Measurements from ENCODE around the gene CRIP3.

DNA sequence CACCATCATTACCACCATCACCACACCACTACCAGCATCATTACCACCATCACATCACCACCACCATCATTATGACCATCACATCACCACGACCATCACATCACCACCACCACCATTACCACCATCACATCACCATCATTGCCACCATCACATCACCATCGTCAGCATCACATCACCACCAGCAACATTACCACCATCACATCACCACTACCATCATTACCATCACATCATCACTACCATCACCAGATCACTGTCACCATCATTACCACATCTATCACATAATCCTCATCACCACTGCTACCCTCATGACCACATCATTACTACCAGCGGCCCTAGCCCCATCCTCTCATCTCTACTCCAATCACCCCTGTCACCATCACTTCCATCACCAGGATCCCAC, 14.1 kb downstream of the CRIP3 start:
- TF ChIP-seq, protein P1, sequence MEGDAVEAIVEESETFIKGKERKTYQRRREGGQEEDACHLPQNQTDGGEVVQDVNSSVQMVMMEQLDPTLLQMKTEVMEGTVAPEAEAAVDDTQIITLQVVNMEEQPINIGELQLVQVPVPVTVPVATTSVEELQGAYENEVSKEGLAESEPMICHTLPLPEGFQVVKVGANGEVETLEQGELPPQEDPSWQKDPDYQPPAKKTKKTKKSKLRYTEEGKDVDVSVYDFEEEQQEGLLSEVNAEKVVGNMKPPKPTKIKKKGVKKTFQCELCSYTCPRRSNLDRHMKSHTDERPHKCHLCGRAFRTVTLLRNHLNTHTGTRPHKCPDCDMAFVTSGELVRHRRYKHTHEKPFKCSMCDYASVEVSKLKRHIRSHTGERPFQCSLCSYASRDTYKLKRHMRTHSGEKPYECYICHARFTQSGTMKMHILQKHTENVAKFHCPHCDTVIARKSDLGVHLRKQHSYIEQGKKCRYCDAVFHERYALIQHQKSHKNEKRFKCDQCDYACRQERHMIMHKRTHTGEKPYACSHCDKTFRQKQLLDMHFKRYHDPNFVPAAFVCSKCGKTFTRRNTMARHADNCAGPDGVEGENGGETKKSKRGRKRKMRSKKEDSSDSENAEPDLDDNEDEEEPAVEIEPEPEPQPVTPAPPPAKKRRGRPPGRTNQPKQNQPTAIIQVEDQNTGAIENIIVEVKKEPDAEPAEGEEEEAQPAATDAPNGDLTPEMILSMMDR (IDR thresholded peaks at IDR 0.05), result no peak
- no peak for TF ChIP-seq POLR2A (IDR thresholded peaks at IDR 0.05)
